KOPT-K1 (cell line): ENCODE data around the gene TOMM7.
A peak's percentile ranks its signal among the peaks of the same experiment; 100 is the strongest.
"Not testable (repeated sequence)": the region's sequence is repeated elsewhere in the genome, so short reads cannot be mapped to it uniquely, and the experiment has no call there.

Experiments used
- H3K27ac ChIP-seq: fragments of 200-600 bp; sonication (generic); 2 replicates; pipeline ENCODE4 v1.5.1; 2016; ENCODE audit warnings: antibody characterized with exemption, mild to moderate bottlenecking, low read depth, low read length; ENCODE audit not compliant: poor library complexity, severe bottlenecking
- H3K36me3 ChIP-seq: fragments of 200-600 bp; sonication (generic); 2 replicates; pipeline ENCODE4 v1.5.1; 2017; ENCODE audit warnings: antibody characterized with exemption, mild to moderate bottlenecking, low read length, moderate library complexity; ENCODE audit not compliant: insufficient read depth
- H3K9me3 ChIP-seq: fragments of 200-600 bp; sonication (generic); 2 replicates; pipeline ENCODE4 v1.5.1; 2017; ENCODE audit warnings: antibody characterized with exemption, low read length, mild to moderate bottlenecking; ENCODE audit not compliant: insufficient read depth, poor library complexity, severe bottlenecking

The TOMM7 gene

DNA sequence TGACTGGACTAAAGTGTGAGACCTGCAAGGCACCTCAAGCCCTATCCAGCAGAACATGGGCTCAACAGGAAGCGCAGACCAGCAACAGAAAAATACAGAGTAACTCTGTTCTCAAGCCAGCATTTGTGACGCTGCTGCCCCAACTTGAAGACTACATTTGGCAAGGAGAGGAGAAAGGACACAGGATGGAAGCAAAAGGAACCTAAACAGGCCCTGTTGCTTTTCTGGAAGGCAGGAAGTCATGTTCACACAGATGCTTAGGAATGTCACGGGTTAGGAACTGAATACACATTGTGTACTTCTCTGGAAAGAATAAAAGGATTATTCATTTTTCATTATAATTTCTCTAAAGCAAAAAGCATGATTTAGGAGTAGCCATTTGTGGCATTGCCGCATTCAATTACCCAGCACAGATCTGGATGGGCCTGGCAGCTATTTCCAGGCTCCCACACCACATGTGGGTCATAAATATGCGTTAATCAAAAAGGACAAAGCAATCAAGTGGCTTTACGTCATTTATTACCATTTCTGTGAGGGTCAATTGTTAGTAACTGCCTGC, 19.8 kb upstream of the TOMM7 start:
- Histone ChIP-seq H3K36me3 (no peaks in the 10 kb centered on the region), H3K9me3 (no peaks in the 10 kb centered on the region), H3K27ac (no peak overlapping the region)

DNA sequence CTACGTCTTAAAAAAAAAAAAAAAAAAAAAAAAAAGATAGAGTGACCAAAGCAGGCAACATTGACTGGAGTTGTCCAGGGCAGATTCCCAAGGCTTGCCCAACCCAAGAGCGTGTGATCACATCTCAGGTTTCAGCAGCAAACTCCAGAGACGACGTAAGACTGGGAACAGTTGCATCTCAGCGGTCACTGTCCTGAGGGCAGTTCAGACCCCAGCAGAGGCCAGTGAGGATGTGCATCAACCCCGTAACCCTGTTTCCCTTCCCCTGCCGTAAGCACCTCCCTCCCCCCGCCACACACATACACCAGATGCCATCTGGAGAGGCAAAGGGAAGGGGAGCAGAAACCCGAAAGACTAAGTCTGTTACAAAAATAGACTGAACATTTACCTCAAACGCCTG, 19.3 kb upstream of the TOMM7 start:
- Histone ChIP-seq H3K27ac (no peak overlapping the region), H3K9me3 (no peaks in the 10 kb centered on the region), H3K36me3 (no peaks in the 10 kb centered on the region)

DNA sequence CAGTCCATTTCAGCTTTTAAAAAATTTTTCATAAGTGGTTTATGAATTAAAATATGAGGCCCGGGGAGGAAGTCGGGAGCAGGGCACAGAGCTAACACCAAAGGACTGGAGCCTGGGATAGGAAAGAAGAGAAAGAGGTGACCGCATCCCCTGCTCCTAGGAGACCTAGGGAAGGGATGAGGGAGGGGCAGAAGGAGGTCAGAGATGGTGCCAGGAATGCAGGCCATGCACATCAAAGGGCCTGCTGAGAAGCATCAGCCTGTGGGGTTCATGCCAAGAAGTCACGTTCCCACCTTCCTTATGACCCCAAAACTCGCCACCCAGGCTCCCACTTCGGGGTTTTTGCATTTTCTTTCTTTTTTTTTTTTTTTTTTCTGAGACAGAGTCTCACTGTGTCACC, 14.7 kb upstream of the TOMM7 start:
- no peaks in the 10 kb centered on the region for H3K9me3 ChIP-seq
- no peaks in the 10 kb centered on the region for H3K36me3 ChIP-seq
- H3K27ac ChIP-seq: no peak overlapping the region

DNA sequence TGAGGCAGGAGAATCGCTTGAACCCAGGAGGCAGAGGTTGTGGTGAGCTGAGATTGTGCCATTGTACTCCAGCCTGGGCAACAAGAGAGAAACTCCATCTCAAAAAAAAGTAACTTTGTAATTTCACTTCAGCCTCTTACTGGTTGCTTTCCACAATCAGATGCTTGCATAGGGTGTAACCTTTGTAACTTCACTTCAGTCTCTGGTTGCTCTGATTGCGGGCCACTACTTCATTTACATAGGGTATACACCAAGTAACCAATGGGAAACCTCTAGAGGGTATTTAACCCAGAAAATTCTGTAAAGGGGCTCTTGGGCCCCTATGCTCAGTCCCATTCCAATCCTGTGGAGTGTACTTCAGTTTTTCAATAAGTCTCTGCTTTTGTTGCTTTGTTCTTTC, 13.9 kb upstream of the TOMM7 start:
- not testable (repeated sequence) for H3K36me3 ChIP-seq

DNA sequence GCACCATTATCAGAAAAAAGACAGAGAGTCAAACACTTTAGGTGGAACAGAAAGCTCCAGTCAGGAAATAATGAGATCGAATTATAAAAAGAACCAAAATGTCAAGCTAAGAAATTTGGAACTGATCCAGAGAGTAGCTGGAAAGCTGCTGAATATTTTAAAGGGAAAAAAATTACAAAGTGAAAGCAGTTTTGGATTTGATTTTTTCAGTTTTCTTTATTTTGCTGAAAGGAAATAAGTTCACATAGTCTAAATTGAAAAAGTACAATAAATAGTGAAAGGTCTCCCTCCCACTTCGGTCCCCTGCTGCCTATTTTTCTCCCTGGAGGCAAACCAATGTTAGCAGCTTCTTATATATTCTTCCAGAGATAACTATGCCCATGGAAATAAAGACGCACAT, 11.3 kb upstream of the TOMM7 start:
- no peaks in the 10 kb centered on the region for H3K9me3 ChIP-seq
- no peaks in the 10 kb centered on the region for H3K36me3 ChIP-seq
- no peak overlapping the region for H3K27ac ChIP-seq

More for the DNA sequence above, 13.9 kb upstream of the TOMM7 start:
- H3K9me3 ChIP-seq, H3K27ac ChIP-seq: not testable (repeated sequence)

DNA sequence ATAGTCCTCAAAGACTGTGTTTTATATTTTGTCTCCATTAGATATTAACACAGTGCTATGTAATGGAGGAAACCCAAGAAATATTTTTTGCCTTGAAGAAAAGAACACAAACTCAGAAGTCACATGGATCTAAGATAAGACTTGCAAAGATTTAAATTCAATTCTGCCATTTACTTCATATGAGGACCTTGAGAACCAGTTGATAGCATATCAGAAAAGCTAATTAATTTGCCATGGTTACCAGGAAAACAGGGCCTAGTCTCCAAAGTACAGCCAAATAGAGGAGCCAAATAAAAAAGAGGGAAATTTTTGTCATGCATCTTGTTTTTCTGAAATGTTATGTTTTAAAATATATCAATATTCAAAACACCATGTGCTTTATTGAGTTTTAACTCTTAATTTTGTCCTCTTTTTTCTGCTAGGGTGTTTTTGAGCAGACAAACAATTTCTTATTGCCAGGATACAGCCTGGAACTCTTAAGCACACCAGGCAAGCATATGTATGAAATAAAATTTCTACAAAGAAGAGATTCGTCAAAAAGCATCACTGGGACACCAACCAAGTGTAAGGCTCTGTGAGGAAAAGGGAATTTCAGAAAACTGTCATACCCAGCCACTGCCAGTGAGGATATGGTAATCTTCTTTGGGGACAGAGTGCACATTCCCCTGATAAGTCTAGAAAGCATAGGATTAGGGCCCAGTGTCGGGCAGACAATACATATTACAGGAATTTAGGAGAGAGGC, 10.6 kb upstream of the TOMM7 start:
- Histone ChIP-seq H3K27ac (no peak overlapping the region), H3K36me3 (no peaks in the 10 kb centered on the region), H3K9me3 (no peaks in the 10 kb centered on the region)

DNA sequence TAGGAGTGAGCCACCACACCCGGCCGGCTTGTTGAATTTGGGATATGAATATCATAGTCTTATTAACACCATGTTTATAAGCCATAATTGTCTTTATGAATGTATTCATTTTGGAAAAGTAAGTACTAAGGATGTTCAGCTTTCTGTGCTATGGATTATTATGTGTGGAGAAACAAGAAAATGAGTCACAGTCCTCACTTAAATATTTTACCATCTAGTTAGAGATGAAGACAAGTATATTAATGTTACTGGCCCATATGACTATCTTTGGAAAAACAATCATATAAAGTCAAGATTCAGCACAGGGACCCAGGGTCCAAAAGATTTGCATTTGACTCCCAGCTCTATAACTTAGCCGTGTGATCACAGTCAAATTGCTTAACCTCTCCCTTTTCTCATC, 9.8 kb upstream of the TOMM7 start:
- no peaks in the 10 kb centered on the region for H3K9me3 ChIP-seq
- no peaks in the 10 kb centered on the region for H3K36me3 ChIP-seq
- no peak overlapping the region for H3K27ac ChIP-seq

DNA sequence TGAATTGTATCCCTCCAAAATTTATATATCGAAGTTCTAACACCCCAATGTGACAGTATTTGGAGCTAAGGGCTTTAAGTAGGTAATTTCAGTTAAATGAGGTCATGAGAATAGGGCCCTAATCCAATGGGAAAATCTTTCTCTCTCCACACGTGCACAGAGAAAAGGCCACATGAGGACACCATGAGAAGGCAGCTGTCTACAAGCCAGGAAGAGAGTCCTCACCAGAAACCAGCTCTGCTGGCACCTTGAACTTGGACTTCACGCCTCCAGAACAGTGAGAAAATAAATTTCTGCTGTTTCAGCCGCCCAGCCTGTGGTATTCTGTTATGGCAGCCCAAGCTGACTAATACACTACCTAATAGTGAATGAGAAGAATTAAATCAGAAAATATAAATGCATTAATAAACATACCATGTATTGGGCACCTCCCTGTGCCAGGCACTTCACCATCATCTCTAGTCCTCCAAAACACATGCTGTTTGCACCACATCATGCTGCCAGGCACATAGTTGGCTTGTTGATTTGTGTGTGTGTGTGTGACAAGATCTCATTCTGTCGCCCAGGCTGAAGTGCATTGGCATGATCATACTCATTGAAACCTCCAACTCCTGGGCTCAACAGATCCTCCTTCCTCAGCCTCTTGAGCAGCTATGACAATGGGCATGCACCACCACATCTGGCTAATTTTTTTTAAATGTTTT, 9.1 kb upstream of the TOMM7 start:
- Histone ChIP-seq H3K36me3 (no peaks in the 10 kb centered on the region), H3K9me3 (no peaks in the 10 kb centered on the region), H3K27ac (no peak overlapping the region)

DNA sequence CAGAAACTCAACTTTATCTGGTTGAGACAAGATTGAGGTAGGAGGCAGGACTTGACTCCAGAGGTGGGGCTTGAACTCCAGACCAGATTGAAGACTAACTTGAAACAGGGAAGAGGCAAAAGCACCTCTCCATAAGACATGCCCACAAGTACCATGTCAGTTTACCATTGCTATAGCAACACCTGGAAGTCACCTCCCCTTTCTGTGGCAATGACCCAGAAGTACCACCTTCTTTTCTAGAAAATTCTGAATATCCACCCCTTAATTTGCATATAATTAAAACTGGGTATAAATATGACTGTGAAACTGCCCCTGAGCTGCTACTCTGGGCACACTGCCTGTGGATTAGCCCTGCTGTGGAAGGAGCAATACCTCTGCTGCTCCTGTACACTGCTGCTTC, 4.9 kb upstream of the TOMM7 start:
- Histone ChIP-seq H3K36me3 (no peaks in the 10 kb centered on the region), H3K9me3 (no peaks in the 10 kb centered on the region), H3K27ac (no peak overlapping the region)

DNA sequence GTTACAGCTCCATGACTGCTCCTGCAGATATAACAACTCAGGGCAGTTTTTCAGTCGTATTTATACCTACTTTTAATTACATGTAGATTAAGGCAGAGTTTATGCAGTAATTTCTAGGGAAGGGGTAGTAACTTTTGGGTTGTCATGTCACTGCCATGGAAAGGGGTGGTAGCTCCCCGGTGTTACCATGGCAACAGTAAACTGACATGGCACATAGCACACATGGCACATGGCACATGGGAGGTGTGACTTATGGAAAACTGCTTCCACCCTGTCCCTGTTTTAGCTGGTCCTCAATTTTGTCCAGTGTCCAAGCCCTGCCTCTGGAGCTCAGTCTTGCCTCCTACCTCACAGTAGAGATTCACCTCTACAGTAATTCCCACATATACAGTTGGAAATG, 3.9 kb upstream of the TOMM7 start:
- no peaks in the 10 kb centered on the region for H3K9me3 ChIP-seq
- no peaks in the 10 kb centered on the region for H3K36me3 ChIP-seq
- no peak overlapping the region for H3K27ac ChIP-seq

DNA sequence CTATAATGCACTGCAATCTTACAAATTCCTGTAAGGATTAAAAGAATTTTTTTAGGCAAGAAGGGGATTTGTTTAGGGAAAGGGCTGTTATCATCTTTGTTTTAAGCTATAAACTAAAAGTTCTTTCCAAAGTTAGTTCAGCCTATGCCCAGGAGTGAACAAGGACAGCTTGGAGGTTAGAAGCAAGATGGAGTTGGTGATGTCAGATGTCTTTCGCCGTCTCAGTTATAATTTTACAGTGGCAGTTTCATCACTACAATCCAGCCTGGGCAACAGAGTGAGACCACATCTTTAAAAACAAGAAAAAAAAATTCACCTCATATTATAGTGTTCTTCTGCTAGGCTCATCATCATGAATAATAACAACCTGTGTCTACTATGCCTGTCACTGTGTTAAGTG, 2.1 kb upstream of the TOMM7 start:
- Histone ChIP-seq H3K9me3 (no peaks in the 10 kb centered on the region), H3K27ac (no peak overlapping the region), H3K36me3 (no peaks in the 10 kb centered on the region)

DNA sequence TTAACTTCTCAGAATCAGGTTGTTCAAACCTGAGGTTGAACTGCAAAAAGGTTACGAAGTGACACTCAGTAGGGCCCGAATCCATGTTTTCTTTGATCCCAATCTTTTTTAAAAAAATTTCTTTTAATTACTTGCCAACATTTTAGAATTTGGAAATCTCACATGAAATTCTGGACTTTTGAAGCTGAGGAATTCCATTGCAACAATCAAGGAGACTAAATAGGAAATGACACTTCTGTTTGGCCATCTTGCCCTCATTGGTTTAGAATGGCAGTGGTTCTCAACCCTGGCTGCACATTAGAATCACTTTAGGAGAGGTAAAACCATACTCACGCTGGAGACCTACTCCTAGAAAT, 471 bp upstream of the TOMM7 start:
- peak overlapping the region; percentile 68 for H3K27ac ChIP-seq
- H3K9me3 ChIP-seq: no peaks in the 10 kb centered on the region
- no peaks in the 10 kb centered on the region for H3K36me3 ChIP-seq

DNA sequence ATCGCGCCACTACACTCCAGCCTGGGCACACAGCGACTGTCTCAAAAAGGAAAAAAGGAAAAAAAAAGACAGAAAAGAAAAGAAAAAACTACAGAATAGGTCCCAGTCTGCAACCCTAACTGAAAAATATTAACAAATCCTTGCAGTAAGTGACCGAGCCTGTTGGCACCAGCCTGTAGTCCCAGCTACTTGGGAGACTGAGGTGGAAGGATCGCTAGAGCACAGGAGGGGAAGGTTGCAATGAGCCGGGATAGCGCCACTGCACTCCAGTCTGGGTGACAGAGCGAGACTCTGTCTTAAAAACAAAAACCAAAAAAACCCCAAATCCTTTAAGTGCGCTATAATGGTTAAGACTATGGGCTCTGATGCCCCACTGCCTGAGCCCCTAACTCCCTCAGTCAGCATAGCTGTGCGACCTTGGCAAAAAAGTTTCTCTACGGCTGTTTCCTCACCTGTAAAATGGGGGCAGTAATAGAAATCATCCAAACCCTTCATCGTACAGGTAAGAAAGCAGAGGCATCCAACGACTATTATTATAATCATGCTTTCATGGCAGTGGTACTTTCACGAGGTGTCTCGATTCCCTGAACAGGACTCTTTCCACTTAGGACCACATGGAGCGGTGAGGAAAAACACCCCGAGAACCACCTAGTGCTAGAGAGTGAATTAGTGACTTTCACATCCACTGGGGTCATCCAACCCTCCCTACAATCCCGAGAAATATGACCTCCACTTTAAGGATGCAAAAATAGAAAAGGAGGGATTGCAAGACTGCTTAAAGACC, 755 bp downstream of the TOMM7 start:
- Histone ChIP-seq H3K36me3 (peaks cover 10% of the 10 kb centered on the region), H3K9me3 (no peaks in the 10 kb centered on the region), H3K27ac (peak overlapping the region; percentile 68)

DNA sequence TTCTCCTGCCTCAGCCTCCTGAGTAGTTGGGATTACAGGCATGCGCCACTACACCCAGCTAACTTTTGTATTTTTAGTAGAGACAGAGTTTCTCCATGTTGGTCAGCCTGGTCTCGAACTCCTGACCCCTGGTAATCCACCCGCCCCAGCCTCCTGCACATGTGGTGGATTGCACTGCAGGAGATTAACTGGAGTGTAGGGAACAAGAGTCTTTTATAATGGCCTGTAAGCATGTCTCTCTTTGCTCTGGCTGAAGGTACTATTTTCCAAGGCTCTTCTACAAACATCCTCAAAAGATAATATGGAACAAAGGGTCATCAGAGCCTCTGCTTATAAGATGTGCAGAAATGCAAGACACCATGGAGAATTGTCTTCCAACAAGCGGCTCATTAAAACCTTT, 3.2 kb downstream of the TOMM7 start:
- Histone ChIP-seq H3K36me3 (peaks cover 32% of the 10 kb centered on the region), H3K27ac (no peak overlapping the region), H3K9me3 (no peaks in the 10 kb centered on the region)
